Measurements from ENCODE around the gene SLC26A8.

DNA sequence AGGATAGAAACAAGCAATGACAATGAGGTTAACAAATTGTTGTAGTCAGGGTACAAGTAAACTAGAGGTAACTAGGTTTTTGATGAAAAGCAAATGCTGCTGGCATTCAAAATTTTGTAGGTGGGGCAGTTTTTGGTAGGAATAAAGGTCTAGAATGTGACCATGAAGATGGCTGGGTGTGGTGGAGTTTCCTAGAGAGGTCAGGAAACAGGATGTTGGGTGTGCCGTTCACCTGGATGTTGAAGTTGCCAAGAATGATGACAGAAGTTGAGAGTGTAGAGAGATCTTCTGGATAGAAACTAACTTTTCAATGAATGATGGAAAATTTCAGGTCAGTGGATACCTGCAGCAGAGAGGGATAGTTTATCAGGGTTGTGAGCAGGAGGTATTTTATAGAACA, 25.9 kb upstream of the SLC26A8 start:
- TF ChIP-seq HNF4G (IDR thresholded peaks at IDR 0.05; ENCODE audit: borderline replicate concordance, low read depth, low read length) (no peak), HNF4G (CRISPR knock-in tag; IDR thresholded peaks at IDR 0.05; ENCODE audit: borderline replicate concordance, low read depth) (no peak), NCOA1 (CRISPR knock-in tag; IDR thresholded peaks at IDR 0.05) (no peak), ZNF337 (CRISPR knock-in tag; IDR thresholded peaks at IDR 0.05; ENCODE audit: borderline replicate concordance, low read depth) (no peak), ZNF816 (CRISPR knock-in tag; IDR thresholded peaks at IDR 0.05; ENCODE audit: borderline replicate concordance) (no peak), TAF1 (CRISPR knock-in tag; IDR thresholded peaks at IDR 0.05) (no peak), TOE1 (CRISPR knock-in tag; IDR thresholded peaks at IDR 0.05) (no peak), ZNF3 (CRISPR knock-in tag; IDR thresholded peaks at IDR 0.05) (no peak), SMC3 (IDR thresholded peaks at IDR 0.05; ENCODE audit: low read length) (no peak), ZSCAN25 (CRISPR knock-in tag; IDR thresholded peaks at IDR 0.05) (no peak)
- TF ChIP-seq, protein P1, sequence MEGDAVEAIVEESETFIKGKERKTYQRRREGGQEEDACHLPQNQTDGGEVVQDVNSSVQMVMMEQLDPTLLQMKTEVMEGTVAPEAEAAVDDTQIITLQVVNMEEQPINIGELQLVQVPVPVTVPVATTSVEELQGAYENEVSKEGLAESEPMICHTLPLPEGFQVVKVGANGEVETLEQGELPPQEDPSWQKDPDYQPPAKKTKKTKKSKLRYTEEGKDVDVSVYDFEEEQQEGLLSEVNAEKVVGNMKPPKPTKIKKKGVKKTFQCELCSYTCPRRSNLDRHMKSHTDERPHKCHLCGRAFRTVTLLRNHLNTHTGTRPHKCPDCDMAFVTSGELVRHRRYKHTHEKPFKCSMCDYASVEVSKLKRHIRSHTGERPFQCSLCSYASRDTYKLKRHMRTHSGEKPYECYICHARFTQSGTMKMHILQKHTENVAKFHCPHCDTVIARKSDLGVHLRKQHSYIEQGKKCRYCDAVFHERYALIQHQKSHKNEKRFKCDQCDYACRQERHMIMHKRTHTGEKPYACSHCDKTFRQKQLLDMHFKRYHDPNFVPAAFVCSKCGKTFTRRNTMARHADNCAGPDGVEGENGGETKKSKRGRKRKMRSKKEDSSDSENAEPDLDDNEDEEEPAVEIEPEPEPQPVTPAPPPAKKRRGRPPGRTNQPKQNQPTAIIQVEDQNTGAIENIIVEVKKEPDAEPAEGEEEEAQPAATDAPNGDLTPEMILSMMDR (CRISPR knock-in tag; IDR thresholded peaks at IDR 0.05): no peak
- TF ChIP-seq, protein P2, sequence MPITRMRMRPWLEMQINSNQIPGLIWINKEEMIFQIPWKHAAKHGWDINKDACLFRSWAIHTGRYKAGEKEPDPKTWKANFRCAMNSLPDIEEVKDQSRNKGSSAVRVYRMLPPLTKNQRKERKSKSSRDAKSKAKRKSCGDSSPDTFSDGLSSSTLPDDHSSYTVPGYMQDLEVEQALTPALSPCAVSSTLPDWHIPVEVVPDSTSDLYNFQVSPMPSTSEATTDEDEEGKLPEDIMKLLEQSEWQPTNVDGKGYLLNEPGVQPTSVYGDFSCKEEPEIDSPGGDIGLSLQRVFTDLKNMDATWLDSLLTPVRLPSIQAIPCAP (CRISPR knock-in tag; IDR thresholded peaks at IDR 0.05; ENCODE audit: low read depth): no peak
